OCI-LY1 (cell line): ENCODE results near the gene LHX5.

Experiments
- EZH2 ChIP-seq: fragments of 200-600 bp; sonication (generic), shearing (Covaris generic); IDR thresholded peaks from 2 replicates; pipeline ENCODE4 v1.8.0; 2017; ENCODE audit warnings: borderline replicate concordance, mixed run types, mild to moderate bottlenecking, antibody characterized with exemption, low read length, moderate library complexity, mixed read lengths
- TF ChIP-seq, protein P1 (sequence below): fragments of 200-600 bp; sonication (generic), shearing (Covaris generic); IDR thresholded peaks from 2 replicates; pipeline ENCODE4 v1.5.1; 2017; ENCODE audit warnings: mild to moderate bottlenecking, antibody characterized with exemption, low read length, moderate library complexity, mixed read lengths

DNA sequence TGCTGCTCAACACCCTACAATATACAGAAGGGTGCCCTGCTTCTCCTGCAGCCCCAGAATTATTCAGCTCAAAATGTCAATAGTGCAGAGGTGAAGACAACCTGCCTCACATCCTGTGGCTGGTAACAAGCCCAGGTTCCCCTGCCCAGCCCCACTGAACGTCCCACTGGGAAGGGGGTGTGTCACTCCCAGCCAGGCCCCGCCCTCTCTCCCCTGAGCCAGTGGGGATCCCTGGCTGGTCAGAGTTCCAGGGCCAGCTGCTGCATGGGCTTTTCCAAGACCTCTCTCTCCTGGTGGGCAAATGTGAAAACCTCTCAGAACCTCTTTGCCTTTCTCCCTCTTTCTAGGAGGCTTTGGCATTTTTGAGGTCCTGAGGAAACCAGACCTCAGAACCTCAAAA lies 13.7 kb upstream of the LHX5 start:
- no peak for TF ChIP-seq EZH2
- TF ChIP-seq, protein P1, sequence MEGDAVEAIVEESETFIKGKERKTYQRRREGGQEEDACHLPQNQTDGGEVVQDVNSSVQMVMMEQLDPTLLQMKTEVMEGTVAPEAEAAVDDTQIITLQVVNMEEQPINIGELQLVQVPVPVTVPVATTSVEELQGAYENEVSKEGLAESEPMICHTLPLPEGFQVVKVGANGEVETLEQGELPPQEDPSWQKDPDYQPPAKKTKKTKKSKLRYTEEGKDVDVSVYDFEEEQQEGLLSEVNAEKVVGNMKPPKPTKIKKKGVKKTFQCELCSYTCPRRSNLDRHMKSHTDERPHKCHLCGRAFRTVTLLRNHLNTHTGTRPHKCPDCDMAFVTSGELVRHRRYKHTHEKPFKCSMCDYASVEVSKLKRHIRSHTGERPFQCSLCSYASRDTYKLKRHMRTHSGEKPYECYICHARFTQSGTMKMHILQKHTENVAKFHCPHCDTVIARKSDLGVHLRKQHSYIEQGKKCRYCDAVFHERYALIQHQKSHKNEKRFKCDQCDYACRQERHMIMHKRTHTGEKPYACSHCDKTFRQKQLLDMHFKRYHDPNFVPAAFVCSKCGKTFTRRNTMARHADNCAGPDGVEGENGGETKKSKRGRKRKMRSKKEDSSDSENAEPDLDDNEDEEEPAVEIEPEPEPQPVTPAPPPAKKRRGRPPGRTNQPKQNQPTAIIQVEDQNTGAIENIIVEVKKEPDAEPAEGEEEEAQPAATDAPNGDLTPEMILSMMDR: no peak
